Astrocyte (in vitro differentiated cells and primary cell): ENCODE data around the gene EVL.

Experiments
- EZH2 ChIP-seq: IDR thresholded peaks from 2 replicates; pipeline ENCODE4 v1.6.1; 2012; ENCODE audit warnings: mild to moderate bottlenecking, low read length, inconsistent platforms; ENCODE audit not compliant: insufficient read depth
- TF ChIP-seq, protein P1 (sequence below): IDR thresholded peaks from 2 replicates; pipeline ENCODE4 v1.5.1; 2011; ENCODE audit warnings: low read depth, mild to moderate bottlenecking, inconsistent platforms, low read length, moderate library complexity; ENCODE audit not compliant: insufficient read depth

DNA sequence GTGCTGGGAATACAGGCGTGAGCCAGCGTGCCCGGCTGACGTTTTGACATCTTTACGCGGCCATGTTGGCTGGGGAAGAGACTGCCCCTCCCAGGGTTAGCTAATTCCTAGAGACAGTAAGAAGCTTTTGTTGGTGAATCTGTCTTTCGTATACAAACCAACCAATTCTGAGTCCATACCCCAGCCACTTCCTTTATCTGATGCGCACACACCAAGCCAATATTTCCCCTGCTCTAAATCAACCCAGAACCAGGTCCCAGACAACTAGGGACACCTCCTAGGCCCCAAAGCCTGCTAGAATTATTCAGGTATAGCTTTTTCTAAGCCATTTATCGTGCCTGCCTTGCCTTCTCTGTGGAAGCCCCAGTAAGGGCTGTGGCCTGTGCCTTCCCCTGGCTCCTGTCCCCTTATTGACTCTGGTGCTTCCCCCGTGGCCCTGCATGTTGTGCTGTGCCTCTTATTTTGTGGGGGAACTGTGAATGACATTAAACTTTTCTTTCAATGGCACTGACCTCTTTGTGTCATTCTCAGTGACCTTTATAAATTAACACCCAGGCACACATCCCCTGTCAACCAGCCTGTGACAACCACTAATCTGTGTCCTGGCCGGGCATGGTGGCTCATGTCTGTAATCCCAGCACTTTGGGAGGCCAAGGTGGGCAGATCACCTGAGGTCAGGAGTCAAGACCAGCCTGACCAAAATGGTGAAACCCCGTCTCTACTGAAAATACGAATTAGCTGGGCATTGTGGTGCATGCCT is 10.7 kb upstream of the EVL start:
- TF ChIP-seq, protein P1, sequence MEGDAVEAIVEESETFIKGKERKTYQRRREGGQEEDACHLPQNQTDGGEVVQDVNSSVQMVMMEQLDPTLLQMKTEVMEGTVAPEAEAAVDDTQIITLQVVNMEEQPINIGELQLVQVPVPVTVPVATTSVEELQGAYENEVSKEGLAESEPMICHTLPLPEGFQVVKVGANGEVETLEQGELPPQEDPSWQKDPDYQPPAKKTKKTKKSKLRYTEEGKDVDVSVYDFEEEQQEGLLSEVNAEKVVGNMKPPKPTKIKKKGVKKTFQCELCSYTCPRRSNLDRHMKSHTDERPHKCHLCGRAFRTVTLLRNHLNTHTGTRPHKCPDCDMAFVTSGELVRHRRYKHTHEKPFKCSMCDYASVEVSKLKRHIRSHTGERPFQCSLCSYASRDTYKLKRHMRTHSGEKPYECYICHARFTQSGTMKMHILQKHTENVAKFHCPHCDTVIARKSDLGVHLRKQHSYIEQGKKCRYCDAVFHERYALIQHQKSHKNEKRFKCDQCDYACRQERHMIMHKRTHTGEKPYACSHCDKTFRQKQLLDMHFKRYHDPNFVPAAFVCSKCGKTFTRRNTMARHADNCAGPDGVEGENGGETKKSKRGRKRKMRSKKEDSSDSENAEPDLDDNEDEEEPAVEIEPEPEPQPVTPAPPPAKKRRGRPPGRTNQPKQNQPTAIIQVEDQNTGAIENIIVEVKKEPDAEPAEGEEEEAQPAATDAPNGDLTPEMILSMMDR: no peak
- no peak for TF ChIP-seq EZH2
